ENCODE data around the gene MYO1D.
"Not testable (repeated sequence)": the region's sequence is repeated elsewhere in the genome, so short reads cannot be mapped to it uniquely, and the experiment has no call there.

MYO1D gene

DNA sequence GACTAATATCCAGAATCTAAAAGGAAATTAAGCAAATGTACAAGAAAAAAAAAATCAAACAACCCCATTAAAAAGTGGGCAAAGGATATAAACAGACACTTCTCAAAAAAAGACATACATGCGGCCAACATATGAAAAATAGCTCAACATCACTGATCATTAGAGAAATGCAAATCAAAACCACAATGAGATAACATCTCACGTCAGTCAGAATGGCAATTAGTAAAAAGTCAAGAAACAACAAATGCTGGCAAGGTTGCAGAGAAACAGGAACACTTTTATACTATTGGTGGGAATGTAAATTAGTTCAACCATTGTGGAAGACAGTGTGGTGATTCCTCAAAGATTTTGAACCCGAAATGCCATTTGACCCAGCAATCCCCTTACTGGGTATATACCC is 162.0 kb downstream of the MYO1D start:
- not testable (repeated sequence) for H3K27me3 Mint-ChIP-seq (ENCODE audit: low read depth); H3K4me3 Mint-ChIP-seq; H3K9me3 Mint-ChIP-seq; H3K27ac Mint-ChIP-seq; H3K36me3 Mint-ChIP-seq (ENCODE audit: low read depth); H3K4me1 Mint-ChIP-seq (ENCODE audit: low read depth)

DNA sequence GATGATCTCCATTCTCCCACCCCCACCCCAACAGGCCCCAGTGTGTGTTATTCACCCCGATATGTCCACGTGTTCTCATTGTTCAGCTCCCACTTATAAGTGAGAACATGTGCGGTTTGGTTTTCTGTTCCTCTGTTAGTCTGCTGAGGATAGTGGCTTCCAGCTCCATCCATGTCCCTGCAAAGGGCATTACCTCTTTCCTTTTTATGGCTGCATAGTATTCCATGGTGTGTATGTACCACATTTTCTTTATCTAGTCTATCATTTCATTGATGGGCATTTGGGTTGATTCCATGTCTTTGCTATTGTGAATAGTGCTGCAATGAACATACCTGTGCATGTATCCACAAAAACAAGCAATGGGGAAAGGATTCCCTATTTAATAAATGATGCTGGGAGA is 162.7 kb downstream of the MYO1D start:
- not testable (repeated sequence) for H3K4me3 Mint-ChIP-seq; H3K36me3 Mint-ChIP-seq (ENCODE audit: low read depth); H3K27ac Mint-ChIP-seq; H3K9me3 Mint-ChIP-seq; H3K27me3 Mint-ChIP-seq (ENCODE audit: low read depth); H3K4me1 Mint-ChIP-seq (ENCODE audit: low read depth)

DNA sequence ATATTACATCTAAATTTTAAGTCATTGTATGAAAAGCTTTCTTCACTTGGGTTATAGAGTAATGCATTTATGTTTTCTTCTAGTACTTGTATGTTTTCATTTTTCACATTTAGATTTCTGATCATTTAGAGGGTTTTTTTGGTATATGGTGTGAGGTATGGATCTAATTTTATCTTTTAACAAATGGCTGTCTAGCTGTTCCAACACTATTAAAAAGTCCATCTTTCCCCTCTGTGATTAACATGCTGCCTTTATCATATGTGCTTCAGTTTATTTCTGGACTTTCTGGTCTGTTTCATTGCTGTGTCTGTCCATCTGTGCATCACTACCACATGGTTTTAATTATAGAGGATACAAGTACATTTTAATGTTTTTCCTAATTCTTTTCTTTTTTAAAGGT is 163.8 kb downstream of the MYO1D start:
- Mint-ChIP-seq H3K27ac (no peak overlapping the region), H3K4me3 (no peak overlapping the region), H3K36me3 (ENCODE audit: low read depth) (no peaks in the 10 kb centered on the region), H3K27me3 (ENCODE audit: low read depth) (peaks cover 7% of the 10 kb centered on the region), H3K4me1 (ENCODE audit: low read depth) (no peaks in the 10 kb centered on the region), H3K9me3 (no peaks in the 10 kb centered on the region)

- H3K36me3 Mint-ChIP-seq (ENCODE audit: low read depth) = no peaks in the 10 kb centered on the region
- H3K27ac Mint-ChIP-seq = no peak overlapping the region
- H3K9me3 Mint-ChIP-seq = no peaks in the 10 kb centered on the region
- H3K4me3 Mint-ChIP-seq = no peak overlapping the region
- no peaks in the 10 kb centered on the region for H3K4me1 Mint-ChIP-seq (ENCODE audit: low read depth)
- H3K27me3 Mint-ChIP-seq (ENCODE audit: low read depth) = no peaks in the 10 kb centered on the region
These were observed 167.4 kb downstream of the MYO1D start for GRCh38 chr17:32709562-32709961.

GRCh38 chr17:32701871-32702270 is 175.1 kb downstream of the MYO1D start:
- no peaks in the 10 kb centered on the region for H3K27me3 Mint-ChIP-seq (ENCODE audit: low read depth)
- H3K27ac Mint-ChIP-seq = no peak overlapping the region
- no peaks in the 10 kb centered on the region for H3K4me1 Mint-ChIP-seq (ENCODE audit: low read depth)
- H3K36me3 Mint-ChIP-seq (ENCODE audit: low read depth) = no peaks in the 10 kb centered on the region
- H3K4me3 Mint-ChIP-seq = no peak overlapping the region
- H3K9me3 Mint-ChIP-seq = no peaks in the 10 kb centered on the region

GRCh38 chr17:32699247-32699646 is 177.7 kb downstream of the MYO1D start:
- Mint-ChIP-seq H3K27me3 (ENCODE audit: low read depth) (no peaks in the 10 kb centered on the region), H3K27ac (no peak overlapping the region), H3K4me3 (no peak overlapping the region), H3K4me1 (ENCODE audit: low read depth) (no peaks in the 10 kb centered on the region), H3K9me3 (no peaks in the 10 kb centered on the region), H3K36me3 (ENCODE audit: low read depth) (no peaks in the 10 kb centered on the region)

DNA sequence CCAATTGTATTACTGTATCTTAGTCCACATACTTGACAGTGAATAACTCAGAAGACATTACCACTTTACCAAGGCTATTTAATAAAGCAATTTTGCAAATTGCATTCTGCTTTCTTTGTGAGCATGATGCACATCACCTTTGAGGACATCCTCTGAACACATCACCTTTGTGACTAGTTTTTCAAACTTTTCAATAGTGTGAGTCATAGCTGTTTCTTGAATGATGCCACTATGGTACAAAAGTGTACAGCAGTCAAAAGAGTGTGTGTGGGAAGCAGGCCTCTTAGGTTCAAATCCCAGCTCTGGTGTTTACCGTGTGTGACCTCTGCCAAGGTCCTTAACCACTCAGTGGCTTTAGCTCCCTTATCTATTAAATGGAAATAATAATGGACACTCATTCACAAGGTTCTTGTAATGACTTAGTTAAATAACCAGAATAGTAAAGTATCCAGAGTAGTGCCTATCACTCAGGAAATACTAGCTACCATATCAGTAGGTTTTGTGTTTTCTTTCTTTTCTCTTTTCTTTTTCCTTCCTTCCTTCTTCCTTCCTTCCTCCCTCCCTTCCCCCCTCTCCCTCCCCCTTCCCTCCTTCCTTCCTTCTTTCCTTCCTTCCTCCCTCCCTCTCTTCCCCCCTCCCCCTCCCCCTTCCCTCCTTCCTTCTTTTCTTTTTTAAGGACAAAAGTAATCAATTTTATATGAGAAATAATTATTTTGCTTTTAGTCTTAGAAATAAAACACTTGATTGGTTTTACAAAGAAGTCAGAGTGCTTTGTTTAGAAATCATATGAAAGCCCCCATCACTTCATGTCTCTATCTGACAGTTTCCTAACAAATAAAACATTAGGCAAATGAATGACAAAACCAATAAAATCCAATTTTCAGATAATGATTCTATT is 178.9 kb downstream of the MYO1D start:
- no peaks in the 10 kb centered on the region for H3K9me3 Mint-ChIP-seq
- H3K27ac Mint-ChIP-seq = no peak overlapping the region
- H3K4me3 Mint-ChIP-seq = no peak overlapping the region
- H3K36me3 Mint-ChIP-seq (ENCODE audit: low read depth) = no peaks in the 10 kb centered on the region
- H3K4me1 Mint-ChIP-seq (ENCODE audit: low read depth) = no peaks in the 10 kb centered on the region
- peaks cover 3% of the 10 kb centered on the region for H3K27me3 Mint-ChIP-seq (ENCODE audit: low read depth)

DNA sequence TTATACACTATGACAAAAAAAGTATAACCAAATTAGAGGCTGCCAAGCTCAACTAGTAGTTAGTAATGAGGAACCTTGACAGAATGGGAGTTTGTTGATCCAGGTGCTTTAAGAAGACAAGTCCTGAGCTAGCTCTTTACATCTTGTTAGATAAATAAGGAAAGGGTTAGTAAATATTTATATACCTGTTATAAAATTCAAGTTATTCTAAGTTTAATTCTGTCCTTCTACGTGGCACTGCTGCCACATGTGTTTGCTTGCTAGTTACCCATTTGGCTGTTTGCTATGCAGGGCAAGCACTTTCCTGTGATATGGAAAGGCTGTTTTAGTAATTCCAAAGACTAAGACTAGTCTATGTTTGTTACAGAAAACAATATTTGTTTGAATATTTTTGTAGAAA is 180.5 kb downstream of the MYO1D start:
- Mint-ChIP-seq H3K4me1 (ENCODE audit: low read depth) (no peaks in the 10 kb centered on the region), H3K4me3 (no peak overlapping the region), H3K9me3 (no peaks in the 10 kb centered on the region), H3K27ac (no peak overlapping the region), H3K36me3 (ENCODE audit: low read depth) (no peaks in the 10 kb centered on the region), H3K27me3 (ENCODE audit: low read depth) (peaks cover 5% of the 10 kb centered on the region)

GRCh38 chr17:32695864-32696263 is 181.1 kb downstream of the MYO1D start:
- Mint-ChIP-seq H3K4me3 (no peak overlapping the region), H3K27me3 (ENCODE audit: low read depth) (peaks cover 5% of the 10 kb centered on the region), H3K36me3 (ENCODE audit: low read depth) (no peaks in the 10 kb centered on the region), H3K4me1 (ENCODE audit: low read depth) (no peaks in the 10 kb centered on the region), H3K27ac (no peak overlapping the region), H3K9me3 (no peaks in the 10 kb centered on the region)

- no peak overlapping the region for H3K4me3 Mint-ChIP-seq
- H3K4me1 Mint-ChIP-seq (ENCODE audit: low read depth) = no peaks in the 10 kb centered on the region
- H3K36me3 Mint-ChIP-seq (ENCODE audit: low read depth) = no peaks in the 10 kb centered on the region
- no peaks in the 10 kb centered on the region for H3K9me3 Mint-ChIP-seq
- H3K27ac Mint-ChIP-seq = no peak overlapping the region
- peaks cover 5% of the 10 kb centered on the region for H3K27me3 Mint-ChIP-seq (ENCODE audit: low read depth)
These were observed 183.6 kb downstream of the MYO1D start for GRCh38 chr17:32693194-32693897.

GRCh38 chr17:32692179-32692578 is 184.7 kb downstream of the MYO1D start:
- H3K27me3 Mint-ChIP-seq (ENCODE audit: low read depth) = peaks cover 5% of the 10 kb centered on the region
- no peaks in the 10 kb centered on the region for H3K36me3 Mint-ChIP-seq (ENCODE audit: low read depth)
- H3K4me1 Mint-ChIP-seq (ENCODE audit: low read depth) = no peaks in the 10 kb centered on the region
- H3K9me3 Mint-ChIP-seq = no peaks in the 10 kb centered on the region
- H3K27ac Mint-ChIP-seq = no peak overlapping the region
- H3K4me3 Mint-ChIP-seq = no peak overlapping the region

DNA sequence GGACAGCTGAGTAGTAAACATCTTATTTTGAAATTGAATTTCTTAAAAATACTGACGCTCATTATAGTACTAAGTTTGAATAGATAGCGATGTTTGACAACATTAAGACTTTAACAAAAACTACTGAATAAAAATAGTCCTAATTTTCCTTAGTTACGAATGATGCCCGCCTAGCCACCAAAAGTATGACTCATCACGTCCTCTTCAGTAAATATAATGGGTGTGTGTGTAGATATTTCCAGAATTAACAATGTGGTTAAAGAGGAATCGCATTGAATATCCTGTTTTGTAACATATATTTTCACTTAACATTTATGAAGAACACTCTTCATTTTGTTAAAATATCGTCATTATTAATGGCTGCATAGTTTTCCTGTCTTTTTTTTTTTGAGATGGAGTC is 187.6 kb downstream of the MYO1D start:
- Mint-ChIP-seq H3K36me3 (ENCODE audit: low read depth) (no peaks in the 10 kb centered on the region), H3K9me3 (no peaks in the 10 kb centered on the region), H3K4me1 (ENCODE audit: low read depth) (no peaks in the 10 kb centered on the region), H3K27ac (no peak overlapping the region), H3K4me3 (no peak overlapping the region), H3K27me3 (ENCODE audit: low read depth) (peaks cover 5% of the 10 kb centered on the region)

GRCh38 chr17:32688221-32688620 is 188.7 kb downstream of the MYO1D start:
- Mint-ChIP-seq H3K4me3 (no peak overlapping the region), H3K27me3 (ENCODE audit: low read depth) (peaks cover 4% of the 10 kb centered on the region), H3K9me3 (no peaks in the 10 kb centered on the region), H3K36me3 (ENCODE audit: low read depth) (no peaks in the 10 kb centered on the region), H3K4me1 (ENCODE audit: low read depth) (no peaks in the 10 kb centered on the region), H3K27ac (no peak overlapping the region)

- no peak overlapping the region for H3K4me3 Mint-ChIP-seq
- H3K9me3 Mint-ChIP-seq = no peaks in the 10 kb centered on the region
- no peaks in the 10 kb centered on the region for H3K27me3 Mint-ChIP-seq (ENCODE audit: low read depth)
- no peaks in the 10 kb centered on the region for H3K36me3 Mint-ChIP-seq (ENCODE audit: low read depth)
- H3K4me1 Mint-ChIP-seq (ENCODE audit: low read depth) = no peaks in the 10 kb centered on the region
- no peak overlapping the region for H3K27ac Mint-ChIP-seq
These were observed 192.6 kb downstream of the MYO1D start for GRCh38 chr17:32684087-32684958.

Data from T-helper 1 cell treated with Interleukin-12 subunit alpha and Interleukin-12 subunit beta and Interleukin-4 antibody, amounts not matched to agents 30 μg/mL and 1 μg/mL, for 36 hours (primary cell).